Measurements from ENCODE around the gene HIRIP3.
"Not testable (repeated sequence)": the region's sequence is repeated elsewhere in the genome, so short reads cannot be mapped to it uniquely, and the experiment has no call there.

Gene HIRIP3

GRCh38 chr16:30016555-30017276 is 21.3 kb upstream of the HIRIP3 start:
- ATAC-seq, result no peak

GRCh38 chr16:30015450-30015849 is 20.0 kb upstream of the HIRIP3 start:
- not testable (repeated sequence) for ATAC-seq

More at GRCh38 chr16:30016555-30017276, 21.3 kb upstream of the HIRIP3 start:
- TF ChIP-seq GLIS3 (CRISPR knock-in tag; IDR thresholded peaks at IDR 0.05) (no peak), ZNF70 (CRISPR knock-in tag; IDR thresholded peaks at IDR 0.05) (no peak), ESRRG (CRISPR knock-in tag; IDR thresholded peaks at IDR 0.05) (no peak), PATZ1 (CRISPR knock-in tag; IDR thresholded peaks at IDR 0.05; ENCODE audit: borderline replicate concordance) (no peak), ISL1 (CRISPR knock-in tag; IDR thresholded peaks at IDR 0.05) (no peak), TCF4 (CRISPR knock-in tag; IDR thresholded peaks at IDR 0.05; ENCODE audit: borderline replicate concordance) (no peak), ZNF565 (CRISPR knock-in tag; conservative IDR thresholded peaks at IDR 0.05; ENCODE audit: low read depth) (no peak), BACH2 (CRISPR knock-in tag; IDR thresholded peaks at IDR 0.05; ENCODE audit: borderline replicate concordance) (no peak), CSRNP3 (CRISPR knock-in tag; IDR thresholded peaks at IDR 0.05) (no peak), SNAI2 (CRISPR knock-in tag; IDR thresholded peaks at IDR 0.05) (no peak)

GRCh38 chr16:30012598-30012997 is 17.2 kb upstream of the HIRIP3 start:
- ATAC-seq, result not testable (repeated sequence)

GRCh38 chr16:30011714-30012504 is 16.5 kb upstream of the HIRIP3 start:
- no peak for ATAC-seq
- TF ChIP-seq SNAI2 (CRISPR knock-in tag; IDR thresholded peaks at IDR 0.05) (no peak), GLIS3 (CRISPR knock-in tag; IDR thresholded peaks at IDR 0.05) (no peak), ZFP3 (CRISPR knock-in tag; IDR thresholded peaks at IDR 0.05) (no peak), CSRNP3 (CRISPR knock-in tag; IDR thresholded peaks at IDR 0.05) (no peak), ARNTL (CRISPR knock-in tag; IDR thresholded peaks at IDR 0.05; ENCODE audit: borderline replicate concordance, low read depth) (no peak), ZFP30 (CRISPR knock-in tag; IDR thresholded peaks at IDR 0.05) (no peak), ESRRG (CRISPR knock-in tag; IDR thresholded peaks at IDR 0.05) (no peak), TSHZ2 (CRISPR knock-in tag; IDR thresholded peaks at IDR 0.05) (no peak), POU6F1 (CRISPR knock-in tag; IDR thresholded peaks at IDR 0.05; ENCODE audit: borderline replicate concordance, low read depth) (no peak), PPARA (CRISPR knock-in tag; IDR thresholded peaks at IDR 0.05; ENCODE audit: borderline replicate concordance) (no peak), CSDC2 (CRISPR knock-in tag; IDR thresholded peaks at IDR 0.05) (no peak), ZC3H10 (CRISPR knock-in tag; IDR thresholded peaks at IDR 0.05) (no peak), ZNF70 (CRISPR knock-in tag; IDR thresholded peaks at IDR 0.05) (no peak), ZNF8 (CRISPR knock-in tag; IDR thresholded peaks at IDR 0.05) (no peak), ISL1 (CRISPR knock-in tag; IDR thresholded peaks at IDR 0.05) (no peak), TCF4 (CRISPR knock-in tag; IDR thresholded peaks at IDR 0.05; ENCODE audit: borderline replicate concordance) (no peak), ZNF565 (CRISPR knock-in tag; conservative IDR thresholded peaks at IDR 0.05; ENCODE audit: low read depth) (no peak), PATZ1 (CRISPR knock-in tag; IDR thresholded peaks at IDR 0.05; ENCODE audit: borderline replicate concordance) (no peak), RARB (CRISPR knock-in tag; IDR thresholded peaks at IDR 0.05) (no peak), CREB5 (CRISPR knock-in tag; IDR thresholded peaks at IDR 0.05; ENCODE audit: low read depth) (no peak)
